Measurements from ENCODE around the gene EVI5.
"Not testable (repeated sequence)": the region's sequence is repeated elsewhere in the genome, so short reads cannot be mapped to it uniquely, and the experiment has no call there.

The EVI5 gene

DNA sequence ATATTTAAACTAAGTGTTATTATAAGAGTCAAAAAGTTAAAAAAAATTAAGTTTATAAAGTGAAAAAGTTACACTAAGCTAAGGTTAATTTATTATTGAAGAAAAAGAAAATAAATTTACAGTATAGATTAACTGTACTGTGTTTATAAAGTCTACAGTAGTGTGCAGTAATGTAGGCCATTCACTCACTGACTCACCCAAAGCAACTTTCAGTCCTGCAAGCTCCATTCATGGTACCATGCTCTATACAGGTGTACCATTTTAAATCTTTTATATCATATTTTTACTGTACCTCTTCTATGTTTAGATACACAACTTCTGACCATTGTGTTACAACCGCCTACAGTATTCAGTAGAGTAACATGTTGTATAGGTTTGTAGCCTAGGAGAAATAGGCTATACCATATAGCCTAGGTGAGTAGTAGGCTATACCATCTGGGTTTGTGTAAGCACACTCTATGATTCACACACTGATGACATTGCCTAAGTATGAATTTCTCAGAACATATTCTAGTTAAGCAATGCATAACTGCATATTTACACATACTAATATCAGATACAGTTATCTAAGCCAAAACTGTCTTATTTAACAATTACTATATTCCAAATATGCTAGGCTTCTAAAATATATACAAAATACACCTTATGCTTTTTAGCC, 217.6 kb downstream of the EVI5 start:
- no peak for DNase-seq

DNA sequence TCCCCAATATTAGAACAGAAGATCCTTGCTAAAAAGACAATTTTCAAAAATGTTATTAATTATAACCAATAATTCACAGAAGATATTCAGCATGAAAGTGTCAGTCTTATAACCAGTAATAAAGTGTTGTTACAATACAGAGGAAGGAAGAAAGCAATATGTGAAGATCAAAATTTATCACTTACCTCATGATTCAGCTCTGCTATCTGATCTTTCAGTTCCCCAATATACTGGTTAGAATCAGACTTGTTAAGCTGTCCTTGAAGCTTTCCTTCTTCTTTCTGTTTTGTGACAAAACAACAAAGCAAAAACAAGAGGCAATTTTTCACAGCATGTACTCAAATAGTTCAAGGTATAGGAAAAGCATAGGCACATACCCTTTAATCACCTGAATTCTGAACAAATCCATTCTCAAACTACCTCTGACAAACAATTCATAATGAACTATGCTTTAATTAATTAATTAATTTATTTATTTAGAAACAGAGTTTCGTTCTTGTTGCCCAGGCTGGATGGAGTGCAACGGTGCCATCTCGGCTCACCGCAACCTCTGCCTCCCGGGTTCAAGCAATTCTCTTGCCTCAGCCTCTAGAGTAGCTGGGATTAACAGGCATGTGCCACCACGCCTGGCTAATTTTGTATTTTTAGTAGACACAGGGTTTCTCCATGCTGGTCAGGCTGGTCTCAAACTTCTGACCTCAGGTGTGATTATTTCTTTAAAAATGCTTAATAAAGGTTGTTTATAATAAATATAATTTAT, 221.3 kb downstream of the EVI5 start:
- no peak for DNase-seq

DNA sequence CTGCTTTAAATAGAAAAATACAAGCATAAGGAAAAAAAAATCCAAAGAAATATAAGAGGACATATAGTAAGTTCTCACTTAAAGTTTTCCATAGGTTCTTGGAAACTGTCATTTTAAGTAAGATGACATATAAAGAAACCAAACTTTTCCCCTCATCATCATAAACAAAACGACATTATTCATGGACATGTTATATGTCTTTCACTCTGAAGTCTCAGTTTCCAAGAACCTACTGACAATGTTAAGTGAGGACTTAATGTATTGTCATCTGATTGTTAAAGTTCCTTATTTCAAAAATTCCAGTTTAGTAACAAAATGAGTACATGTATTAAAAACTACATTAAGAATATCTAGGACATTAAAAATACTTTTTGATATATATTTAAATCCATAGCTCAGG, 228.6 kb downstream of the EVI5 start:
- DNase-seq, result no peak

DNA sequence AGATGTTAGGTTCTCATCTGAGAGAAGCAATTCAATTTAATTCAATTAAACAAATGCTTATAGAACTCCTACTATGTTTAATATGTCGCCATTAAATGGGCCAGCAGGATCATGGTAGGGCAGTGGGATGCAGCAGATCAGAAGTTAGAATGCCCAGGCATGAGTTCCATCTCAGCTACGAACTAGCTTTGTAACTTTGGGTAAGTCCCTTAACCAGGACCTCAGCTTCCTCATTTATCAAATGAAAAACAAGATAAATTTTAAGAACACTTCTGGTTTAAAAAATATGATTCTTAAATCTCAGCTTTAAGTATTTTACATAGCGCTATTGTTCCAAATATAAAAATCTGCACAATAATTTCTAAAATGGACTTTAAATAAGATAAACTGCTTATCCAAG, 230.7 kb downstream of the EVI5 start:
- no peak for DNase-seq

DNA sequence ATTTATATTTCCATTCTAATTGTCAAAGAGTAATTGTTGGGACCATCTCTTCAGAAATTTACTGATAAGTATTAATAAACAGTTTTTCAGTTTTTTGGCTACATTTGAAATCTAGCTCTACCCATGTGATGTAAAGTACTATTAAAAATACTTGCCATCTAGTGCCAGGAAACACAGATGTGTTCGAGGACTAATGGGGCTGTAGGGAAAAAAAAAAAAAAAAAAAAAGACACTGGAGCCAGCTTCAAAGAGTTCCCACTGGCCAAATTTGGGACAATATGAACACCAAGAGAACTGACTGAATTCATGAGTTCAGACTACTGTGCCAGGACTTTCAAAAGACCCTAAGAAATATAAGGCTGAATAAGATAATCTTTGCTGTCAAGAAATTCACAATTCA, 233.0 kb downstream of the EVI5 start:
- DNase-seq, result no peak

DNA sequence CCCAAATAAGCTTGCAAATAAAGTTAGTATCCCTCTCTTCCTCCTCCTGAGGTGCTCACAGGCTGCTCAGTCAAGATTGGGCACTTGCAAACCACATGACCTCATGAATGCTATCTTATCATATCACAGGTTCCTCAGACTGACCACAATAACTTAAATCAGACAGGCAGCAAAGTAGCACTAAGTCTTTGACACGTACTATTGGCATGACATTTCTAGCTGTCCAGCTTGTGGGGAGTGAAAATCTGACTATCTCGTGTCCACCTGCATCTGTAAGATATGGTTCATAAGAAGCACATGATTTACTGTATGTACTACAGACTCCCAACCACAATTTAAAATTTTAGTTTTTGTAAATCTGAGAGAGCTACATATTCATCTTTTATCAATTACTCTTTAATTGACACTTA, 240.1 kb downstream of the EVI5 start:
- no peak for DNase-seq

DNA sequence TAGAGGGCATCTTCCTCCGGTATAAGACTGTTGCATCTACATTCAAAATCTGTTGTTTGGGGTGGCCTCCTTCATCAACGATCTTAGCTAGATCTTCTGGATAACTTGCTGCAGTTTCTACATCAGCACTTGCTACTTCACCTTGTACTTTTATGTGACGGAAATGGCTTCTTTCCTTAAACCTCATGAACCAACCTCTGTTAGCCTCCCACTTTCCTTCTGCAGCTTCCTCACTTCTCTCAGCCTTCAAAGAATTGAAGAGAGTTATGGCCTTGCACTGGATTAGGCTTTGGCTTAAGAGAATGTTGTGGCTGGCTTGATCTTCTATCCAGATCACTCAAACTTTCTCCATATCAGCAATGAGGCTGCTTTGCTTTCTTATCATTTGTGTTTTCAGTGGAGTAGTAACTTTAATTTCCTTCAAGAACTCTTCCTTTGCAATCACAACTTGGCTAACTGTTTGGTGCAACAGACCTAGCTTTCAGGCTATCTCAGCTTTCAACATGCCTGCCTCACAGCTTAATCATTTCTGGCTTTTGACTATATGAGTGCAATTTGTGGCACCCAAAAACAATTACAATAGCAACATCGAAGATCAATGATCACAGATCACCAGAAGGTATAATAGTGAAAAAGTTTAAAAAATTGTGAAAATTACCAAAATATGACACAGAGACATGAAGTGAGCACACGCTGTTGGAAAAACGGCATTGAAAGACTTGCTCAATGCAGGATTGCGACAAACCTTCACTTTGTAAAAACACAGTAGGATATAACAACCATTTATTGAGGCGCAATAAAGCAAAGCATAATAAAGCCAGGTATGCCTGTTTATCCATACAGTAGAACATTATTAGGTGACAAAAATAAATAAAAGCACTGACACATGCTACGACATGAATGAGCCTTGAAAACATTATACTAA, 241.5 kb downstream of the EVI5 start:
- no peak for DNase-seq

DNA sequence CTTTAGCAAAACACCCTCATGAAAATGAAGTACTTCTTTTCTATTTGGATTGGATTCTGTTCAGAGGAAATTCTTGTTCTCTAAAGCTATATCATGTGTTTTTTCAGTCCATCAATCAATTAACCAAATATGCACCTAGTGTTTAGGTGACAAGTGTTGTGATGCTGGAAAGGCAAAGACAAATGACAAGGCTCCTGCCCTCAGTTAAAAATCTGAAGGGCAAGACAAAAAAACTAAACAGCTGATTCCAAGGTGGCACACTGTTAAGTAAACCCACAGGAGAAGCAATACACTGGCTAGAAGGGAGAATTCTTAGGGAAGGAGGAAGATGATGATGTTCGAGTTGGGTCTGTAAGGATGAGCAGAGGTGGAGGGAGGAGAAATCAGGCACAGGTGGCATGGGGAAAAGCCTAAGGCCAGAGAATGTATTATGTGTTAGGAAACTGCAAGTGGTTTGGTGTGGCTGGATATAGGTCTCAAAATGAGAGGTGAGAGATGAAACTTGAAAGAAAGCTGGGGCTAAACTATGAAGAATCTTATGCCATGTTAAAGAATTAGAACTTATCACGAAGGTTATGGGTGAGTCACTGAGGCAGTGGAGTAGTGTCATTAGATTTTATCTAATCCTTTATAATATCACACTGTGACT, 246.4 kb downstream of the EVI5 start:
- no peak for DNase-seq

DNA sequence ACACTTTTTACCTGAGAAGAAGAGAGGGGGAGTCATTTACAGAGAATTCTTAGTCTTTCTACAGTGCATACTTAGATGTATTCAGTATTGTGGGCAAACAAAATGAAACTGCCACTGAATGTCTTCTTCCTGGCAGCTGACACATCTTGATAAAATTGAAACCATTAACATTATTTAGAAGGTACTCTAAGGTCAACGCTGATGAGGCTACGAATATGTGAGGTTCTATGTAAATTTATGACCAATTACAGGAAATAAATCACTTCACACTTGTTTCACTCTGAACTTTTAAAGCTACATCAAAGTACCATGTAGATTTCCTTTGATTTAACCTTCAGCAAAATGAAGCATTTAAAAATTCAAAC, 246.9 kb downstream of the EVI5 start:
- DNase-seq, result peak; percentile 21

DNA sequence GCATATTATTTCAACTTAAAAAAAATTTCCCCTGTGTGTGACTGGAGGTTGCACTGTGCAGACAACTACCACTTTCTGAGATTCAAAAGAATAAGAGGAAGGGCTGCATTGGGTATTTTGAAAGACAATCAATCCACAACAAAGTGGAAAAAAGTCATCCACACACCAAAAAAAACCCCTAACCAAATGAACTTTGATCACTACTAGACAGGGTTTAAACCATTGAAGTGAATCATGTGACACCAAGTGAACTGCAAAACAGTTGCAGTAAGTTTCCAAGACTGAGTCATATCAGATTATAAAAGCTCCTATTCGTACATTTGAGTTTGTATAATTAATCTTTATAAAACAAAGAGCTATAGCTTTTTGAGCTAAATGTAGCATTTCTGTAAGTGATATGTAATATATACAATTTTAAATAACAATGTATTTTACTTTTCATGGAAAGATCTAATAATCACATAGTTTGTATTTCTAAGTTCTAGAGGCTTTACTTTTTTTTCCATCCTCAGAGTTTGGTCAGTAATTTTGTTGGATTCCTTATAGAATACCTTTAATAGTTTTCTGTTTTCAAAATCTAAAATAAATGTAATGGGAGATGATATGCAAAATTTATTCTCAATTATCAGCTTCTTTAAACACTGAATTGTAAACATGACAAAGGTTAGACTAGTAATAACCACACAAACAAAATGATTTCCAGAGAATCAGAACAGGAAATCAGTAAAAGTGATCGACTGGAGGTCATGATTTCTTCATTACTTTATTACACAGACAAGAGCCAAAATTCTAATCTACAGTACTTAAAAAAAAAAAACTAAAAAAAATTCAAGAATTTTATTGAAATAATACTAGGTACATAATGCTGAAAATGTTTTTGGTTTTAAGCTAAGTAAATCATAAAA, 247.7 kb downstream of the EVI5 start:
- DNase-seq, result peak; percentile 80

DNA sequence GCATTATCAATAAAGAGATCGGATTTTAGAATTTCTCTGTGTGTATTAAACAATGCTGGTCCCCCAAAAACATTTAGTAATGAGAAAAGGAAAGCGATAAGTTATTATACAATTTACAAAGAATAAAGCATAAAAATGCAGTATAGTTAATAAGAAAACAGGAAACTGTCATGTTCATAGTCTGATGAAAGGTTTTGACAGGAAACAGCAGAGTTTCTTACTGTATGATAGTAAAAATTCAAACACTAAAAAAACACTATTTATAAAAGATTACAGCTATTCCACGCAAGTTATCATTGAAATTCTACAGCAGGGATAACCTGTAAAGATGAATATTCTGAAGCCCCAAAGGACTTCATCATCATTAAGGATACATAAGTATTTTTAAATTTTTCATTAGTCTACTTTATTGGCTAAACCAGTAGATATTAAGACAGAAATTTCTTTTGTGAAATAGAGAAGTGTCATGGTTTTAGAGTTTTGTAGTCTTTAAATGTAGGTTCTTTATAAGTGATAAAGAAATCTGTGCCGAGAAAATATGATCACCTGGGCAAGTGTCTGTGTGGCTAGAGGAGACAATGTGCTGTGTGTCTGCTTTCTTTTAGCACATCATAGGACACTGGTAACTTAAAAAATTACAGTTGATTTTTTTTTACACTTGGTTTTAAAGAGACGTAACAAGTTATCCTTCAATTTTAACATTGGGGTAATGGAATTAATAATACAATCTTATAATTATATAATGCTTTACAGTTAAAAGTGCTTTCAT, 248.5 kb downstream of the EVI5 start:
- DNase-seq, result no peak

DNA sequence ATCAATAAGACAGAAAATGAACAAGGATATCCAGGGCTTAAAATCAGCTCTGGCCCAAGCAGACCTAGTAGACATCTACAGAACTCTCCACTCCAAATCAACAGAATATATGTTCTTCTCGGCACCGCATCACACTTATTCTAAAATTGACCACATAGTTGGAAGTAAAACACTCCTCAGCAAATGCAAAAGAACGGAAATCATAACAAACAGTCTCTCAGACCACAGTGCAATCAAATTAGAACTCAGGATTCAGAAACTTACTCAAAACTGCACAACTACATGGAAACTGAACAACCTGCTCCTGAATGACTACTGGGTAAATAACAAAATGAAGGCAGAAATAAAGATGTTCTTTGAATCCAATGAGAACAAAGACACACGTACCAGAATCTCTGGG, 252.5 kb downstream of the EVI5 start:
- DNase-seq, result not testable (repeated sequence)

DNA sequence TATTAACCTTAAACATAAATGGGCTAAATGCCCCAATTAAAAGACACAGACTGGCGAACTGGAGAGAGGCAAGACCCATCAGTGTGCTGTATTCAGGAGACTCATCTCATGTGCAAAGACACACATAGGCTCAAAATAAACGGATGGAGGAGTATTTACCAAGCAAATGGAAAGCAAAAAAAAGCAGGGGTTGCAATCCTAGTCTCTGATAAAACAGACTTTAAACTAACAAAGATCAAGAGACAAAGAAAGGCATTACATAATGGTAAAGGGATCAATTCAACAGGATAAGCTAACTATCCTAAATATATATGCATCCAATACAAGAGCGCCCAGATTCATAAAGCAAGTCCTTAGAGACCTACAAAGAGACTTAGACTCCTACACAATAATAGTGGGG, 253.0 kb downstream of the EVI5 start:
- DNase-seq, result not testable (repeated sequence)

DNA sequence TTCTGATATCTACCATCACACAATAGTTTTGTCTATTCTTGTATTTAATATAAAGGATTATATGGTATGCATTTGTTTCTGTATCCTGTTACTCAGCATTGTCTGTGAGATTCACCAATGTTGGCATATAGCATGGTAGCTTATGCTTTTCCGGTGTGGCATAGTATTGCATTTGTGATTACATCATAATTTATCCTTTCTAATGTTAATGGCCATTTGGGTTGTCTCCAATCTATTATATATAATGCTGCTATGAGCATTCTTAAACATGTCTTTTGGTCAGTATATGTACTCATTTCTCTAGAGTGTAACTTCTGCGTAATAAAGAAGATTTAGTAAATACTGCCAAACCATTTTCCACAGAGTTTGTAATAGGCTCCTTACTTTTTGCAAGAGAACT, 257.2 kb downstream of the EVI5 start:
- DNase-seq, result no peak

DNA sequence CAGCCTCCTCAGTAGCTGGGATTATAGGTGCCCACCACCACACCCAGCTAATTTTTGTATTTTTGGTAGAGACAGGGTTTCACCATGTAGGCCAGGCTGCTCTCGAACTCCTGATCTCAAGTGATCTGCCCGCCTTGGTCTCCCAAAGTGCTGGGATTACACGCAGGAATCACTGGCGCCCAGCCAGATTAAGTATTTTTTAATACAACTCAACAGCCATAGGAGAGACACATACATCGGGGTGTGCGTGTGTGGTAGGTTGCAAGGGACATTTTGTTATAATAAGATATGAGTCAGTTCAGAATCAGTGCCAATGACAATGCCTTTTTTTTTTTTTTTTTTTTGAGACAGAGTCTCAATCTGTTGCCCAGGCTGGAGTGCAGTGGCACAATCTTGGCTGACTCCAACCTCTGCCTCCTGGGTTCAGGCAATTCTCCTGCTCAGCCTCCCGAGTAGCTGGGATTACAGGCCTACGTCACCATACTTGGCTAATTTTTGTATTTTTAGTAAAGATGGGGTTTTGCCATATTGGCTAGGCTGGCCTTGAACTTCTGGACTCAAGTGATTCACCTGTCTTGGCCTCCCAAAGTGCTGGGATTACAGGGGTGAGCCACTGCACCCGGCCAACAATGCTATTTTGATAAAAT, 259.8 kb downstream of the EVI5 start:
- not testable (repeated sequence) for DNase-seq

DNA sequence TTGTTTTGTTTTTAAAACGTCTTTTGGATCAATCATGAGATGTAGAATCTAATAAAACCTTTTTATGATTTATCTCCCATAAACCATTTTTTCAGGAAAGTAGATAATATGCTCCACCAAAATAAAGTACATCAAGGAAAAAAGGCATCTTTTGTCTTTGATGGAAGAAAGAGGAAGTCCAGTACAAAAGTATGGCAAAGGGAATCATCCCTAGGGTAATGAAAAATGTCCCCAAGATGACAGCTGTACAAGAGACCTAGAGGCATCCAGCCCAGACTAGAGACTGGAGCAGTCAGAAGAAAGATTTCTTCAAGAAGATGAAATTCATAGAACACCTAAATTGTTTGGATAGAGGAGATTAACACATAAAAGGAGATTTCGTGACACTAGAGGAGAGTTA, 265.9 kb downstream of the EVI5 start:
- no peak for DNase-seq

DNA sequence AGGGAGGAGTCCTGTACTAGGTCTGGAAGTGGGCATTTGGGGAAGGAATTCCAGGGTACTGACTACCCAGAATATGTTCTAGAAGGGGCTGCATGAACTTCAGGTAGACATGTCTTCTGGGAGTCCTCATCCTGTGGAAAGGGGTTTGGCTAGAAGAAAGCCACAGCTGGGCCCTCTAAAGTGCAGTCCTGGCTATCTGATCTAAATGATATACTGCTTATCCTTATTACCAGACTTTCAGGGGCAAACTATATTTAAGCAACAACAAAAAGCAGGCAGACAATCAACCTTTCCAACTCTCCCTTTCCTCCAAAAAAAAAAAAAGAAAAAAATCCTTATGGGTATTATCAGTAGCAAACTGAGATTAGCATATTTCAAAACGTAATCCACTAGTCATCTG, 268.3 kb downstream of the EVI5 start:
- no peak for DNase-seq

DNA sequence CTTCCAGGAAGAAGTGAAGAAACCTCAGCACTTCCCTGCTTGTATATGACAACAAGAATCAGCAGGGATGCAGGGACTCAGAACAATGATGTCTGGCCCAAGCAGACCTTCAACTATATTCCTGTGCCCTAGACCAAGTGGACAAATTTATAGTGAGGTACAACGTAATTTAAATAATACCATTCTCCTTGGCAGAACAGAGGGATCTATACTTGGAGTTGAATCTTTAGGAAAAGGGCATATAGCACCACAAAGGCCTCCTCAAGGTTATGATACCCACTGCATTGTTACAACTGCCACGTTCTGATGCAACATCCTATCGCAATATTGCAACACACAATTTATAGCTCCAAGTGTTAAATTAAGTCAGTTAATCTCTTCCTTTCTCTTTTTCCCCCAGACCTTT, 269.1 kb downstream of the EVI5 start:
- no peak for DNase-seq

DNA sequence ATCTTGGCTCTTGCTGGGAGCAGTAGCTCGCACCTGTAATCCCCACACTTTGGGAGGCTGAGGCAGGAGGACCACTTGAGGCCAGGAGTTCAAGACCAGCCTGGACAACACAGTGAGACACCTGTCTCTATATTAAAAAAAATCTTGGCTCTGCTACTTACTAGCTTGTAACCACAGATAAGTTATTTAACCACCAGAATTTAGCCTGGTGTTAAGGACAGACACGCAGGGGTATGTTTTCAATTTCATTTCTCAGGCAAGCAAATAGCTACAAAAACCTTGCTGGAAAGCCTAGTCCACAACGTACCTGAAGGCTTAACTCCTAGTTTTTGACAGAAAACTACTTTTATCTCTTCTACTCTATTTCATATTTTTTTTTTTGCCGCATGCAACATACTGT, 273.4 kb downstream of the EVI5 start:
- no peak for DNase-seq

DNA sequence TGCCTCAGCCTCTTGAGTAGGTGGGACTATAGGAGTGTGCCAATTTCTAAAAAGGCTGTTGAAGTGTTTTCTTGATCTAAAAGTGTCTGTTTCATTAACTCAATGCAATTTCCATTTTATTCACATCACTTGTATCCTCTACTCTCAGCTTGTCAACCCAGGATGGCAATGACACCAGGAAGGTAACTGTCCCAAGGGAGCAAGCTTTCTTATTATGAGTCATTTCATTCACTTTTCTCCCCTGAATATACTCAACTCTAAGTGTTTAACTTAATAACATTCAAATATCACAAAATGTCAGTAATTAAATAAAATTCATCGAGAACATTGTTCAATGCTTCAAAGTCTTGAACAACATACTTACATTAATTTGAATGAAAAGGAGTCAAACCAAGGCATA, 275.3 kb downstream of the EVI5 start:
- no peak for DNase-seq

All from central memory CD4-positive, alpha-beta T cell (primary cell).